Upper lobe of left lung (tissue), 6 donors: ENCODE results near the gene AURKAIP1. TPM values are rescaled to one million over a fixed set of nuclear protein-coding genes. Genes with fewer than 3 reads are reported as not detected.
"Not testable (repeated sequence)": the region's sequence is repeated elsewhere in the genome, so short reads cannot be mapped to it uniquely, and the experiment has no call there.

Experiments
- ATAC-seq, 2 donors: fragments of 200-7000 bp; cut with Tn5 transposase; one replicate each; pipeline ENCODE4 v1.9.1; 2022; ENCODE audit warnings: mild to moderate bottlenecking in 2 of 2, moderate library complexity in 2 of 2; ENCODE audit not compliant: low FRiP score in 2 of 2
- DNase-seq, 2 donors: peaks; one replicate each; pipeline ENCODE4 v3.0.0-alpha.2; 2019 to 2020
- H3K27ac ChIP-seq, 4 donors: fragments of 200-600 bp; sonication (generic); one replicate each; pipeline ENCODE4 v1.5.1; 2016 to 2019
- H3K27me3 ChIP-seq, 4 donors: fragments of 200-600 bp; sonication (generic); one replicate each; pipeline ENCODE4 v1.5.1; 2017 to 2019
- H3K36me3 ChIP-seq, 4 donors: fragments of 200-600 bp; sonication (generic); one replicate each; pipeline ENCODE4 v1.5.1; 2016 to 2019
- H3K4me1 ChIP-seq, 4 donors: fragments of 200-600 bp; sonication (generic); one replicate each; pipeline ENCODE4 v1.5.1; 2018 to 2019
- H3K4me3 ChIP-seq, 4 donors: fragments of 200-600 bp; sonication (generic); one replicate each; pipeline ENCODE4 v1.5.1; 2017 to 2019; ENCODE audit warnings: mild to moderate bottlenecking in 2 of 4, moderate library complexity in 1 of 4
- H3K9me3 ChIP-seq, 4 donors: fragments of 200-600 bp; sonication (generic); one replicate each; pipeline ENCODE4 v1.5.1; 2018 to 2019
- EP300 ChIP-seq, 4 donors: sonication (generic); formaldehyde crosslinking; IDR thresholded peaks; one replicate each; pipeline ENCODE4 v1.5.1; 2017; ENCODE audit warnings: antibody characterized with exemption in 4 of 4, control low read depth in 2 of 4
- POLR2A ChIP-seq, 4 donors: fragments of 450-650 bp; IDR thresholded peaks; one replicate each; pipeline ENCODE4 v1.5.1; 2016 to 2017; ENCODE audit warnings: antibody characterized with exemption in 4 of 4, mild to moderate bottlenecking in 2 of 4
- POLR2AphosphoS5 ChIP-seq, 2 donors: sonication (generic); formaldehyde crosslinking; IDR thresholded peaks; one replicate each; pipeline ENCODE4 v1.5.1; 2017; ENCODE audit warnings: antibody characterized with exemption in 2 of 2
- WGBS, 2 donors: methylation state at CpG; one replicate each; pipeline ENCODE4 v1.1.5; 2017 to 2018; 5-methylcytosine and 5-hydroxymethylcytosine counted together
- total RNA-seq, 6 donors: library from RNA; depleted of rRNA in 4 of 6; stranded (reverse); fragments of >200 nt in 4 of 6; gene quantifications; one replicate each; pipeline versions ENCODE4 v1.1.0 to v1.2.1, GENCODE V29; 2016 to 2021
- TF ChIP-seq, protein P1 (sequence below), 6 experiments: fragments of 450-650 bp in 4 of 6; fragments of 200-600 bp in 2 of 6; sonication (generic) in 2 of 6; IDR thresholded peaks; one replicate each; pipeline ENCODE4 v1.5.1; 2016 to 2019; ENCODE audit warnings: antibody characterized with exemption in 6 of 6
- donor health status: DM: no; HTN: no; CAD: no; lungs with moderate emphysema.
- donor health status: DM: no; HTN: yes; CAD: no; lungs with severe emphysema.

Gene AURKAIP1
- total RNA-seq, 6 donors from 2014 or later = 76.0 to 149 (median 119) TPM

DNA sequence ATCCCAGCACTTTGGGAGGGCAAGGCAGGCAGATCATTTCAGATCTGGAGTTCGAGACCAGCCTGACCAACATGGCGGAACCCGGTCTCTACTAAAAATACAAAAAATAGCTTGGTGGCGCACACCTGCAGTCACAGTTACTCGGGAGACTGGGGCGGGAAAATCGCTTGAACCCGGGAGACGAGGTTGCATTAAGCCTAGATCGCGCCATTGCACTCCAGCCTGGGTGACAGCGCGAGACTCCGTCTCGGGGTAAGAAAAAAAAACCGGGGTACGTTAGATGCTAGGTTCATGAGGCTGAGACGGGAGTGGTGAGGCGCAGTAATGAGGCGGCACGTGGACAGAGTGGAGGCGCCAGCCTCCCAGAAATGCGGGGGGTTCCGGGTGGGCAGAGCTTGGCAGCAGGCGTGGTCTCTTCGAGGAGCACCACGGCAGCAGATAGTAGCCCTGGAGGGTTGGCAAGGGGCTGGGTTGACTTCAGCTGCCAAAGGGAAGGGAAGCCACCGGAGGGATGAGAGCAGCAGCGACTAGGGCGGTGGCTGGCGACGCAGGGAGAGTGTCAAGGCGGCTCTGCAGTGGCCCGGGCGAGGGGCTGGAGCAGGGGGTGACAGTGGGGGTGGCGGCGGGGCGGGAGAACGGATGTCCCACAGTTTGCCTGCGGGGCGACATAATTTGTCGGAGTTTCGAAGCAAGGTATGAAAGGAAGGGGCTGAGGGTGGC is 31.3 kb upstream of the AURKAIP1 start:
- TF ChIP-seq EP300 (IDR thresholded peaks at IDR 0.05) = no peak
- TF ChIP-seq POLR2AphosphoS5 (IDR thresholded peaks at IDR 0.05) = no peak
- no peak for TF ChIP-seq POLR2A (IDR thresholded peaks at IDR 0.05)
- TF ChIP-seq, protein P1, sequence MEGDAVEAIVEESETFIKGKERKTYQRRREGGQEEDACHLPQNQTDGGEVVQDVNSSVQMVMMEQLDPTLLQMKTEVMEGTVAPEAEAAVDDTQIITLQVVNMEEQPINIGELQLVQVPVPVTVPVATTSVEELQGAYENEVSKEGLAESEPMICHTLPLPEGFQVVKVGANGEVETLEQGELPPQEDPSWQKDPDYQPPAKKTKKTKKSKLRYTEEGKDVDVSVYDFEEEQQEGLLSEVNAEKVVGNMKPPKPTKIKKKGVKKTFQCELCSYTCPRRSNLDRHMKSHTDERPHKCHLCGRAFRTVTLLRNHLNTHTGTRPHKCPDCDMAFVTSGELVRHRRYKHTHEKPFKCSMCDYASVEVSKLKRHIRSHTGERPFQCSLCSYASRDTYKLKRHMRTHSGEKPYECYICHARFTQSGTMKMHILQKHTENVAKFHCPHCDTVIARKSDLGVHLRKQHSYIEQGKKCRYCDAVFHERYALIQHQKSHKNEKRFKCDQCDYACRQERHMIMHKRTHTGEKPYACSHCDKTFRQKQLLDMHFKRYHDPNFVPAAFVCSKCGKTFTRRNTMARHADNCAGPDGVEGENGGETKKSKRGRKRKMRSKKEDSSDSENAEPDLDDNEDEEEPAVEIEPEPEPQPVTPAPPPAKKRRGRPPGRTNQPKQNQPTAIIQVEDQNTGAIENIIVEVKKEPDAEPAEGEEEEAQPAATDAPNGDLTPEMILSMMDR (IDR thresholded peaks at IDR 0.05) = no peak
- DNase-seq (no peak), ATAC-seq (no peak)
- Histone ChIP-seq H3K36me3 (peaks cover 12 to 49% (median 37%) of the 10 kb centered on the region in 4 donors), H3K9me3 (no peaks in the 10 kb centered on the region), H3K27ac (peak overlapping the region; percentile 83 to 90 (median 85)), H3K4me1 (peaks cover 31 to 52% (median 35%) of the 10 kb centered on the region in 4 donors), H3K4me3 (peak overlapping the region; percentile 82 to 97 (median 90)), H3K27me3 (no peaks in the 10 kb centered on the region)
- 44 to 45% methylated on average over 40 to 41 of the region's 43 CpGs for WGBS, 2 donors

DNA sequence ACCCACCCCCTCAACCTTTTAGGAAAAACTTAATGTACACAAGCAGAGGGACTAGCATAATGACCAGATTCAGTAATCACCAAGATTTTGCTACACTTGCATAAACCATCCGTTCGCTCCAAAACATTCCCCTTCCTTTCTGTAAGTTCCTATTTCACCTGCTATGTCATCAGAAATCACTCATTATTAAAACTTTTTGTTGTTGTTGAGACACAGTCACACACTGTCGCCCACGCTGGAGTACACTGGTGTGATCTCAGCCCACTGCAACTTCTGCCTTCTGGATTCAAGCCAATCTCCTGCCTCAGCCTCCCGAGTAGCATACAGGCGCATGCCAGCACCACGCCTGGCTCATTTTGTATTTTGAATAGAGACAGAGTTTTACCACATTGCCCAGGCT is 28.6 kb upstream of the AURKAIP1 start:
- Histone ChIP-seq H3K36me3 (peaks cover 12 to 56% (median 44%) of the 10 kb centered on the region in 4 donors), H3K4me1 (peaks cover 34 to 53% (median 41%) of the 10 kb centered on the region in 4 donors), H3K9me3 (no peaks in the 10 kb centered on the region), H3K27me3 (no peaks in the 10 kb centered on the region), H3K4me3 (no peak overlapping the region), H3K27ac (no peak overlapping the region)
- WGBS, 2 donors = 82 to 90% methylated on average over 7 of the region's 7 CpGs
- DNase-seq (no peak), ATAC-seq (no peak)
- no peak for TF ChIP-seq POLR2AphosphoS5 (IDR thresholded peaks at IDR 0.05)
- TF ChIP-seq, protein P1 (IDR thresholded peaks at IDR 0.05) = no peak
- no peak for TF ChIP-seq EP300 (IDR thresholded peaks at IDR 0.05)
- TF ChIP-seq POLR2A (IDR thresholded peaks at IDR 0.05) = no peak

DNA sequence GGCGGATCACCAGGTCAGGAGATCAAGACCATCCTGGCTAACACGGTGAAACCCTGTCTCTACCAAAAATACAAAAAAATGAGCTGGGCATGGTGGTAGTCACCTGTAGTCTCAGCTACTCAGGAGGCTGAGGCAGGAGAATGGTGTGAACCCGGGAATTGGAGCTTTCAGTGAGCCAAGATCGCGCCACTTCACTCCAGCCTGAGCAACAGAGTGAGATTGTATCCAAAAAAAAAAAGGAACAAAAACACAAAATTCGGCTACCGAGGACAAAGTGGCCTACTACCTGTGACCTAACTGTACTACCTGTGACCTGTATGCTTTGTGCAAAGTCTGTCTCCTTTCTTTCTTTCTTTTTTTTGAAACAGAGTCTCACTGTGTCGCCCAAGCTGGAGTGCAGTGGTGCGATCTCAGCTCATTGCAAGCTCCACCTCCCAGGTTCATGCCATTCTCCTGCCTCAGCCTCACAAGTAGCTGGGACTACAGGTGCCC is 27.9 kb upstream of the AURKAIP1 start:
- Histone ChIP-seq H3K4me1 (peaks cover 31 to 53% (median 40%) of the 10 kb centered on the region in 4 donors), H3K36me3 (peaks cover 13 to 57% (median 44%) of the 10 kb centered on the region in 4 donors)
- not testable (repeated sequence) for DNase-seq, H3K27ac ChIP-seq, H3K4me3 ChIP-seq, H3K9me3 ChIP-seq, H3K27me3 ChIP-seq, ATAC-seq
- 90 to 93% methylated on average over 9 of the region's 9 CpGs for WGBS, 2 donors

DNA sequence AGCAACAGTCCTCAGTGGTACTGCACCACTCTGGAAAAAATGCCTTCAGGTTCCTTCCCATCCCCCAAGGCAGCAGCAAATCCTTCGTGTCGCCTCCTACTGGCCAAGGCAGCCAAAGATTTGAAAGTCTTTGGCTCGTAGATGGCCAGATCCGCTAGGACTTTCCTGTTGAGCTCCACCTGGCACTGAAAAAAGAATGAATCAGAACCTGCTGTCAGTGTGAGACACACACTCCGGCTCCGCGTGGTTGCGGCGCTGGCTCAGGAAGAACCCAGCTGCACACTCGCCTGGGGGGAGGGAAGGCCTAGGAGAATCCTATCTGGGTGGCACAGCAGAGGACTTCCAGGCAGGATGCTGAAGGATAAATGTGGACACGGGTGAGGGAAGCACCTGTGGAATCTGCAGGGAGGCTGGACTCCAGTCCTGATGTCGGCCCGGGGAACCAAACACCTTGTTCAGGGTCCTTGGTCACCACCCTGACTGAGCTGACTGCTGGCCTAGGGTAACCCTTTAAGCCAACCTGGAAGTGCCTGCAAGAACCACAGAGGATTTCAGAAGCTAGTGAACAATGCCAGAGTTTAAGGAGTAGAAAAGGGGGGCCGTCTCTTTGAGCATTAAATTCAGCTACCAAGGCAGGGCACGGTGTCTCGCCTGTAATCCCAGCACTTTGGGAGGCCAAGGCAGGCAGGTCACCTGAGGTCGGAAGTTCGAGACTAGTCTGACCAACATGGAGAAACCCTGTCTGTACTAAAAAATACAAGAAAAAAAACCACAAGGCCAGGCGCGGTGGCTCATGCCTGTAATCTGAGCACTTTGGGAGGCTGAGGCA is 27.3 kb upstream of the AURKAIP1 start:
- Histone ChIP-seq H3K36me3 (peaks cover 18 to 63% (median 48%) of the 10 kb centered on the region in 4 donors), H3K4me3 (no peak overlapping the region), H3K4me1 (peaks cover 37 to 54% (median 42%) of the 10 kb centered on the region in 4 donors), H3K27ac (no peak overlapping the region), H3K27me3 (no peaks in the 10 kb centered on the region), H3K9me3 (no peaks in the 10 kb centered on the region)
- ATAC-seq = no peak
- no peak for DNase-seq
- WGBS, 2 donors = 79 to 88% methylated on average over 17 to 19 of the region's 20 CpGs
- TF ChIP-seq, protein P1 (IDR thresholded peaks at IDR 0.05) = peak in 3 of 6 experiments; percentile 19 to 46 (median 22)
- no peak for TF ChIP-seq POLR2AphosphoS5 (IDR thresholded peaks at IDR 0.05)

DNA sequence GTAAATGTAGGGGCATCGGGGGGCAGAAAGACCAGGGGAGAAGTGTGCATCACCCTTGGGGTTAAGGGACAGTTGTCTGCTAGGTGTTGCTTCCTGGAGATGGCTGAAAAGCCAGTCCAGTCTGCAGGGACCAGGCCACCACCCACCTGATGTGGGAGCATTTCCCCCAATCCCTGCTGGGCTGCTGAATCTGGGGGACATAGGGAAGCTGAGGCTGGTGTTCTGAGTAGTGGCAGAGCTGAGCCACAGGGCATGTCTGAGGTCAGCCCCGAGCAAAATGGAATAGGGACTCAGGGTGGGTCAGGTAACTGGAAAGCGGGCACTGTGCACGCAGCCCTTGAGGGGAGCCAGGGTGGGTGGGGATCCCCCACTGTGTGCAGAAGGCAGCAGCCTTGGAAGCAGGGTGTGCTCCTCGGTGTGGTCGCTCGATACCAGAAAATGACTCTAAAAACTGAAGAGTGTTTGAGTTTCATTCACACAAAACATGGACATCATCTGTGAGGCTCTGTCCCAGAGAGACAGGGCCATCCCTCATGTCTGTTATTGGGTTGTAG is 26.5 kb upstream of the AURKAIP1 start:
- no peak overlapping the region for H3K4me3 ChIP-seq
- DNase-seq (no peak), ATAC-seq (no peak)
- no peaks in the 10 kb centered on the region for H3K9me3 ChIP-seq
- peaks cover 37 to 58% (median 41%) of the 10 kb centered on the region in 4 donors for H3K4me1 ChIP-seq
- TF ChIP-seq POLR2AphosphoS5 (IDR thresholded peaks at IDR 0.05) (no peak), EP300 (IDR thresholded peaks at IDR 0.05) (no peak), POLR2A (IDR thresholded peaks at IDR 0.05) (no peak)
- TF ChIP-seq, protein P1 (IDR thresholded peaks at IDR 0.05) = no peak
- 86 to 90% methylated on average over 4 to 7 of the region's 7 CpGs for WGBS, 2 donors
- peaks cover 23 to 69% (median 55%) of the 10 kb centered on the region in 4 donors for H3K36me3 ChIP-seq
- H3K27me3 ChIP-seq = no peaks in the 10 kb centered on the region
- H3K27ac ChIP-seq = no peak overlapping the region
